ENCODE data around the gene RNF17. TPM values are rescaled to one million over a fixed set of nuclear protein-coding genes. Genes with fewer than 3 reads are reported as not detected.

The RNF17 gene
- total and polyA plus RNA-seq, 2 donors (not counting 3 experiments of a cell fraction or from before 2014, with no cell fraction given): 0.30 TPM; not detected in 1

- TF ChIP-seq POLR2AphosphoS5 (IDR thresholded peaks at IDR 0.05; ENCODE audit: insufficient read depth, low read depth, low read length): no peak
- no peak for TF ChIP-seq MAX (IDR thresholded peaks at IDR 0.05; ENCODE audit: insufficient read depth, insufficient read length)
- no peak for TF ChIP-seq MYC (IDR thresholded peaks at IDR 0.05; ENCODE audit: low read depth, low read length)
- TF ChIP-seq GATA2 (IDR thresholded peaks at IDR 0.05; ENCODE audit: insufficient read depth, insufficient read length, low read depth, low read length): no peak
- no peak for TF ChIP-seq POLR2A (IDR thresholded peaks at IDR 0.05; ENCODE audit: low read depth, low read length)
- no peak for TF ChIP-seq JUN (IDR thresholded peaks at IDR 0.05; ENCODE audit: borderline replicate concordance, insufficient read depth, insufficient read length, low read depth)
- no peak for TF ChIP-seq FOS (IDR thresholded peaks at IDR 0.05; ENCODE audit: borderline replicate concordance, insufficient read depth, low read length)
- TF ChIP-seq EZH2 (IDR thresholded peaks at IDR 0.05; ENCODE audit: borderline replicate concordance, low read depth, low read length, severe bottlenecking): no peak
- CTCF ChIA-PET: interaction anchor here (0.8 to 1.2 kb wide), 2 partner anchors 25 to 44 kb away, joined by 3 read pairs; no protein-coding TSS in a partner anchor
- no peak overlapping the region for H3K4me3 ChIP-seq (replicated peaks in 1 of 3; ENCODE audit: insufficient read depth in 1 of 3, low read depth in 1 of 3, low read length in 3 of 3)
- no peak overlapping the region for H3K27ac ChIP-seq (ENCODE audit: insufficient read depth, low read depth, low read length)
- H3K9ac ChIP-seq (replicated peaks; ENCODE audit: extremely low read depth, insufficient read depth, low read length): no peak overlapping the region
- dilution Hi-C loops (cut with MboI; ENCODE audit: extremely low pct_ligation_motif_present, low sequenced_read_pairs) (no loop called here), intact Hi-C loops (cut with micrococcal nuclease) (no loop called here)
- no peak overlapping the region for H2AFZ ChIP-seq (ENCODE audit: low read depth, low read length)
- no peaks in the 10 kb centered on the region for H3K79me2 ChIP-seq (ENCODE audit: control insufficient read depth, insufficient read depth, low read length)
- no peaks in the 10 kb centered on the region for H3K4me1 ChIP-seq (ENCODE audit: control insufficient read depth, extremely low read depth, insufficient read depth, low read length)
- no peaks in the 10 kb centered on the region for H4K20me1 ChIP-seq (replicated peaks; ENCODE audit: control insufficient read depth, extremely low read depth, insufficient read depth, low read length)
- no TSS peak for BruUV-seq (replicated peaks)
- H3K36me3 ChIP-seq (ENCODE audit: control insufficient read depth in 2 of 2, extremely low read depth in 1 of 2, insufficient read depth in 2 of 2, low read length in 2 of 2): no peaks in the 10 kb centered on the region
- DNase-seq (ENCODE audit: low read depth, low spot score): no peak
- no peak overlapping the region for H3K4me2 ChIP-seq (ENCODE audit: insufficient read depth, low read length)
- POLR2A ChIA-PET: no interaction called here
- no peaks in the 10 kb centered on the region for H3K27me3 ChIP-seq (ENCODE audit: control insufficient read depth in 2 of 2, insufficient read depth in 2 of 2, low read length in 2 of 2)
- no peaks in the 10 kb centered on the region for H3K9me1 ChIP-seq (replicated peaks; ENCODE audit: control insufficient read depth, extremely low read depth, insufficient read depth, low read length)
- H3K9me3 ChIP-seq (replicated peaks; ENCODE audit: control insufficient read depth, insufficient read depth, low read length): no peaks in the 10 kb centered on the region
- FAIRE-seq: no peak
Observed at GRCh38 chr13:24716446-24716845, 47.5 kb upstream of the RNF17 start.

- H3K79me2 ChIP-seq (ENCODE audit: control insufficient read depth, insufficient read depth, low read length): no peaks in the 10 kb centered on the region
- H4K20me1 ChIP-seq (replicated peaks; ENCODE audit: control insufficient read depth, extremely low read depth, insufficient read depth, low read length): no peaks in the 10 kb centered on the region
- H3K36me3 ChIP-seq (ENCODE audit: control insufficient read depth in 2 of 2, extremely low read depth in 1 of 2, insufficient read depth in 2 of 2, low read length in 2 of 2): no peaks in the 10 kb centered on the region
- H3K4me3 ChIP-seq (replicated peaks in 1 of 3; ENCODE audit: insufficient read depth in 1 of 3, low read depth in 1 of 3, low read length in 3 of 3): no peak overlapping the region
- H2AFZ ChIP-seq (ENCODE audit: low read depth, low read length): no peak overlapping the region
- H3K4me2 ChIP-seq (ENCODE audit: insufficient read depth, low read length): no peak overlapping the region
- H3K9me3 ChIP-seq (replicated peaks; ENCODE audit: control insufficient read depth, insufficient read depth, low read length): no peaks in the 10 kb centered on the region
- FAIRE-seq: no peak
- ChIA-PET CTCF (interaction anchor here (0.6 to 0.8 kb wide), 2 partner anchors 26 to 49 kb away, joined by 3 to 4 read pairs; no protein-coding TSS in a partner anchor), POLR2A (no interaction called here)
- dilution Hi-C loops (cut with MboI; ENCODE audit: extremely low pct_ligation_motif_present, low sequenced_read_pairs) (no loop called here), intact Hi-C loops (cut with micrococcal nuclease) (no loop called here)
- BruUV-seq (replicated peaks): no TSS peak
- no peak overlapping the region for H3K9ac ChIP-seq (replicated peaks; ENCODE audit: extremely low read depth, insufficient read depth, low read length)
- no peaks in the 10 kb centered on the region for H3K27me3 ChIP-seq (ENCODE audit: control insufficient read depth in 2 of 2, insufficient read depth in 2 of 2, low read length in 2 of 2)
- TF ChIP-seq EZH2 (IDR thresholded peaks at IDR 0.05; ENCODE audit: borderline replicate concordance, low read depth, low read length, severe bottlenecking): no peak
- no peak for TF ChIP-seq CTCF (IDR thresholded peaks at IDR 0.05; ENCODE audit: extremely low read depth in 1 of 2, insufficient read depth in 1 of 2, low read depth in 1 of 2, low read length in 2 of 2)
- no peak overlapping the region for H3K27ac ChIP-seq (ENCODE audit: insufficient read depth, low read depth, low read length)
- no peak for DNase-seq (ENCODE audit: low read depth, low spot score)
- no peaks in the 10 kb centered on the region for H3K4me1 ChIP-seq (ENCODE audit: control insufficient read depth, extremely low read depth, insufficient read depth, low read length)
- H3K9me1 ChIP-seq (replicated peaks; ENCODE audit: control insufficient read depth, extremely low read depth, insufficient read depth, low read length): no peaks in the 10 kb centered on the region
Observed at GRCh38 chr13:24717217-24717616, 46.8 kb upstream of the RNF17 start.

Measured in endothelial cell of umbilical vein (primary cell).